ENCODE data around the gene ECHDC1.

DNA sequence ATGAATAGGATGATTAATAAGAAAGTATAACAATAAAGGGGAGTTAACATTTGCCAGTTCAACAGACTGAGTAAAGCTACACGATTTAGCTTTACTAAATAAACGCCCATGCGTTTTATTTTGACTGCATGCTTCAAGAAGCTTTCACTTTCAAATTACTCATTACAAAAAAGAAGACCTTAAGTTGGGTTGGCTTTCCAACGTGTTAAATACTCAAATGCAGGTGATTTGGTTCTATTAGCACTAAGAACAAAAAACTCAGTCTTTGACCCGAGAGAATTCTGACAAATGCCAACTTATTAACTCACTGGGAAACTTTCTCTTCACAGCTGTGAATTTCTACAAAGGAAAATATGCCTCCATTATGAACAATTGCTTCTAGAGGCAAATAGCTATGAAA, 51.9 kb downstream of the ECHDC1 start:
- TF ChIP-seq, protein P1, sequence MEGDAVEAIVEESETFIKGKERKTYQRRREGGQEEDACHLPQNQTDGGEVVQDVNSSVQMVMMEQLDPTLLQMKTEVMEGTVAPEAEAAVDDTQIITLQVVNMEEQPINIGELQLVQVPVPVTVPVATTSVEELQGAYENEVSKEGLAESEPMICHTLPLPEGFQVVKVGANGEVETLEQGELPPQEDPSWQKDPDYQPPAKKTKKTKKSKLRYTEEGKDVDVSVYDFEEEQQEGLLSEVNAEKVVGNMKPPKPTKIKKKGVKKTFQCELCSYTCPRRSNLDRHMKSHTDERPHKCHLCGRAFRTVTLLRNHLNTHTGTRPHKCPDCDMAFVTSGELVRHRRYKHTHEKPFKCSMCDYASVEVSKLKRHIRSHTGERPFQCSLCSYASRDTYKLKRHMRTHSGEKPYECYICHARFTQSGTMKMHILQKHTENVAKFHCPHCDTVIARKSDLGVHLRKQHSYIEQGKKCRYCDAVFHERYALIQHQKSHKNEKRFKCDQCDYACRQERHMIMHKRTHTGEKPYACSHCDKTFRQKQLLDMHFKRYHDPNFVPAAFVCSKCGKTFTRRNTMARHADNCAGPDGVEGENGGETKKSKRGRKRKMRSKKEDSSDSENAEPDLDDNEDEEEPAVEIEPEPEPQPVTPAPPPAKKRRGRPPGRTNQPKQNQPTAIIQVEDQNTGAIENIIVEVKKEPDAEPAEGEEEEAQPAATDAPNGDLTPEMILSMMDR (IDR thresholded peaks at IDR 0.05) = no peak
- no peak for TF ChIP-seq POLR2A (IDR thresholded peaks at IDR 0.05)

All from lower leg skin (tissue), 3 donors.